SK-N-SH (cell line): ENCODE results near the gene CFHR5.

Experiments
- CTCF ChIP-seq: fragments of 200-600 bp; sonication (generic); IDR thresholded peaks from 2 replicates; pipeline ENCODE4 v1.6.1; 2017; ENCODE audit warnings: antibody characterized with exemption, mild to moderate bottlenecking, moderate library complexity
- FOSL2 ChIP-seq: IDR thresholded peaks from 2 replicates; pipeline ENCODE4 v1.4.0; 2012; ENCODE audit warnings: low read depth, mild to moderate bottlenecking, moderate library complexity, borderline replicate concordance
- POLR2AphosphoS5 ChIP-seq: IDR thresholded peaks from 2 replicates; pipeline ENCODE4 v1.6.1; 2012; ENCODE audit warnings: low read depth, low read length
- RAD21 ChIP-seq: IDR thresholded peaks from 2 replicates; pipeline ENCODE4 v1.6.1; 2012; ENCODE audit warnings: mild to moderate bottlenecking, low read length
- TEAD4 ChIP-seq: IDR thresholded peaks from 2 replicates; pipeline ENCODE4 v1.4.0; 2012; ENCODE audit warnings: mild to moderate bottlenecking, borderline replicate concordance; ENCODE audit not compliant: insufficient read depth
- YY1 ChIP-seq: IDR thresholded peaks from 2 replicates; pipeline ENCODE4 v1.4.0; 2012; ENCODE audit warnings: low read depth, mild to moderate bottlenecking
- TF ChIP-seq, protein P1 (sequence below): IDR thresholded peaks from 2 replicates; pipeline ENCODE4 v1.4.0; 2012; ENCODE audit warnings: low read depth

DNA sequence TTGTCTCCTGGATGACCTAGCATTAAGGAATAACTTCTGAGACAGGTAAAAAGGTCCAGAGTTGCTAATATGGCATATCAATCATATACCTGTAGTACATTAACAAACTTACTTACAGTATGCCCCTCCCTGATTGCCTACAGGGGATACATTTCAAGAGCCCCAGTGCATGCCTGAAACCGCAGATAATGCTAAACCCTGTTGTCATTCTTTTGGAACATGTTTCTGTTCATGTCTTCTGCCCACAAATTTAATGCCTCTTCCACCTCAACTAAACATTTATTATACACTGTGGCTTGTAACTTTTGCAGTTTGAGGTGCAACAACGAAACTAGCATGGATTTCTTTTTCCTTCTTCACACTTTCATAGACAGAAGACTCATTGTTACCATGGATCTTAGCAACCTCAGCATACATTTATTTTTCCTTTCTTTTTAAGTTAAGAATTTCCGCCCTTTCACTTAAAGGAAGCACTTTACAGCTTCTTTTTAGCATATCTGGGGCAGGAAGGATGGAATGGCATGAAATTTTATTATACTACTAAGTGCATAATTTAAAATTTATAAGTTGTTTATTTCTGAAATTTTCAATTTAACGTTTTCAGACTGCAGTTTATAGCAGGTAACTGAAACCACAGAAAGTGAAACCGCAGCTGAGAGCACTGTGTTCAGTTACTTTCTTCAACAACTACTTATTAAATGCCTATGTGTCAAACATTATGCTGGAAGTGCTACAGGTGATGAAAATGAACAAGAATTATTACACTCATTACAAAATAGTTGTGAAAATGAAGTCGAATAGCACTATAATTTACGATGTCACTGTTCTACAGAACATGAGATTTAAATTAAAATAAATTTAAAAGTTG, 64.4 kb downstream of the CFHR5 start:
- TF ChIP-seq CTCF (no peak), YY1 (no peak), POLR2AphosphoS5 (no peak), RAD21 (no peak), TEAD4 (no peak), FOSL2 (no peak)
- TF ChIP-seq, protein P1, sequence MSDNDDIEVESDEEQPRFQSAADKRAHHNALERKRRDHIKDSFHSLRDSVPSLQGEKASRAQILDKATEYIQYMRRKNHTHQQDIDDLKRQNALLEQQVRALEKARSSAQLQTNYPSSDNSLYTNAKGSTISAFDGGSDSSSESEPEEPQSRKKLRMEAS: no peak
